MG63 (cell line): ENCODE data around the gene GCSAML. TPM values are rescaled to one million over a fixed set of nuclear protein-coding genes. Genes with fewer than 3 reads are reported as not detected.
"Not testable (repeated sequence)": the region's sequence is repeated elsewhere in the genome, so short reads cannot be mapped to it uniquely, and the experiment has no call there.

Experiments
- DNase-seq: peaks from one replicate; pipeline ENCODE4 v3.0.0-alpha.2; 2020
- H3K27me3 ChIP-seq: fragments of 250-450 bp; sonication (Bioruptor Pico); 2 replicates; pipeline ENCODE4 v1.5.1; 2020; ENCODE audit warnings: mild to moderate bottlenecking, moderate library complexity
- H3K36me3 ChIP-seq: fragments of 250-450 bp; sonication (Bioruptor Pico); 2 replicates; pipeline ENCODE4 v1.5.1; 2020; ENCODE audit warnings: mild to moderate bottlenecking, moderate library complexity
- H3K4me3 ChIP-seq: fragments of 250-450 bp; sonication (Bioruptor Pico); 2 replicates; pipeline ENCODE4 v1.5.1; 2020; ENCODE audit warnings: mild to moderate bottlenecking, moderate library complexity
- H3K9me3 ChIP-seq: fragments of 250-450 bp; sonication (Bioruptor Pico); 2 replicates; pipeline ENCODE4 v1.5.1; 2020; ENCODE audit warnings: mild to moderate bottlenecking, moderate library complexity
- total RNA-seq: library from RNA; depleted of rRNA; stranded (reverse); fragments of >200 nt; shearing (Covaris generic); gene quantifications from 2 replicates; pipeline ENCODE4 v1.2.3, GENCODE V29; 2014; ENCODE audit warnings: low replicate concordance; rRNA removed

The GCSAML gene
- total RNA-seq: not detected in 2 replicates

DNA sequence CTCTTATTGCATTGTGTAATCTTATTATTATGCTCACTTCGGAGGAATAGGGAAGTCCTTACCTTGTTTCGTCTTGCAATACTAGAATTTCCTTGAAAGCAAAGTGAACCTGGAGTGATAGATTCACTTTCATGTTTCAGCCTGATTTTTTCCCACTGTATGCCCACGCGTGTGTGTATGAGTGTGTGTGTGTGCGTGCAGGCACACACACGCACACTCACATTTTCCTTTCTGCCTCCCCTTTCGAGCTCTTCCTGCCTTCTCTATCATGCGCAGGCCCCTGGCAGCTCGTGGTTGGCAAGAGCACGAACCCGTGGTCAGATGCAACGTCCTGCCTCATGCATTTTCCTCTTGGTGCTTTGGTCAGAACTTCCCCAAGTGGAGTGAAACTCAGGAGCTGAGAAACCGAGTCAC lies at the start of gene GCSAML:
GCSAML (plus strand) TSS at position 366 of the 414 bp plus-strand sequence. CDS start 58 bp downstream, outside the sequence.
- Histone ChIP-seq H3K36me3 (no peaks in the 10 kb centered on the region), H3K27me3 (no peaks in the 10 kb centered on the region), H3K4me3 (no peak within 1 kb of the TSS), H3K9me3 (no peaks in the 10 kb centered on the region)
- no peak for DNase-seq

DNA sequence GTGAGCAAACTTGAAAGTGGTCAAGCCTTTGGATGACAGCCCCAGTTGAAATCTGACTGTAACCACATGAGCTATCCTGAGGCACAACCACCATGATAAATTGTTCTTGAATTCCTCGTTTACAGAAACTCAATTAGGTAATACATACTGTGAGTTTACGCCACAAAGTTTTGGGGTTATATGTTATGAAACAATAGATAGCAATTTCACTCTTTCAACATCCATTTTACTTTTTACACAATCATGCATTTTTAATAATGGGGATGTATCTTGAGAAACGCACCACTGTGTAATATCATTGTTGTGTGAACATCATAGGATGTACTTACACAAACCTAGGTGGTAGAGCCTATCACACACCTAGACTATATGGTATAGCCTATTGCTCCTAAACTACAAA lies 48.1 kb upstream of the GCSAML start:
- no peaks in the 10 kb centered on the region for H3K9me3 ChIP-seq
- no peak for DNase-seq
- H3K36me3 ChIP-seq: no peaks in the 10 kb centered on the region
- no peak overlapping the region for H3K4me3 ChIP-seq
- no peaks in the 10 kb centered on the region for H3K27me3 ChIP-seq

DNA sequence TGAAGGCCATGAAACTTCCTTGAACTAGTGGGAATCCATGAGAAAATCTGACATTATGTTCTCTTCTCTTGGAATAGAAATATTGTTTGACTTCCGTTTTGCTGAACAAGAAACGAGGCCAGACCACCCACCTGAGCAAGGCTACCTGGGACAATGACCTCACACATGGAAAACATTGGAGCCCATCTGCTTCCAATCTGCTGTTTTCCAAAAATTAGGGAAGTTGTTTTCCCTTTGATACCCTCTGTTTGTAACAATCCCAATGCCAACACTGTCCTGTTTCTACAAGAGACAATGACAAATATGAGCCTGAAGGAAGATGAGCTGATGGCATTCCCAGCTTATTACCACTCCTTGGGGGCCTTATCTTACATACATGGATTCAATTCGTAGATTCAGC lies 42.1 kb upstream of the GCSAML start:
- Histone ChIP-seq H3K36me3 (no peaks in the 10 kb centered on the region), H3K4me3 (no peak overlapping the region), H3K27me3 (peaks cover 7% of the 10 kb centered on the region), H3K9me3 (no peaks in the 10 kb centered on the region)
- DNase-seq: no peak

DNA sequence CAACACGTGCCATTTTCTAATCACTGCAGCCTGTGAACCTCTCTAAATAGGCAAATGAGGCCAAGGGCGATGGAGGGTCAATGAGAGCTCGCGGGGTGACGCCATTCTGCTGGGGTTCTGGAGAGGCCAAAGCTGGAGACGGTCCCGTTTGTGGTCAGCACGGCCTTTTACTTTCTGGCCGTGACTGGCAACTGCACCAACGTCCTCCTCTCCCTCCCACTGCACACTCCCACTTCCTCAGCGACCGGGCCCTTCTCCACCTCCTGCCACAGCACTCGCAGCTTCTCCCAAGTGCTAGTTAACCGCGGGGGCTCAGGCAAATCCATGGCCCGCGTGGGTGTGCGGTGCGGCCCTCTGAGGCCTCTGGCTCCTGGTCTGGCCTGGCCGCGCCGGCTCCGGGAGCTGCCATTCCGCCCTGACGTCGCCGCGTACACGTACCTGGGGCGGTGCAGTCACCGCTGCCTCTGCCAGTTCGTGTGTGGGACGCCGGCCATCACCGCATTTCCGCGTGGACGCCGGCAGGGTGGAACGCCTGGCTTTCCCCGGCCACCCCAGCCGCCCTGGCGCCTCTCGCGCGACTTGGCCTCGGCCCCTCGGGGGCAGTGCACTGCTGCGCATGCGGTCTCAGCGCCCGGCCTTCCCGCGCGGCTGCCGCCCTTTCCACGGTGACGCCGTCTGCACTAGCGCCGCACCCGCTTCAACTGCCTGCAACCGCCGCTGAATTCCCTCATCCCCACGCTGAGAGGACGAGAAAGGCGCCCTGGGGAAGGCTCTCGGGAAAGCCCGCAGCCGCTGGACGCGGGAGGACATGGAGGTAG lies 30.9 kb upstream of the GCSAML start:
- no peak overlapping the region for H3K4me3 ChIP-seq
- H3K36me3 ChIP-seq: no peaks in the 10 kb centered on the region
- no peaks in the 10 kb centered on the region; the same call in 1 of the 2 replicates for H3K9me3 ChIP-seq
- no peaks in the 10 kb centered on the region for H3K27me3 ChIP-seq
- DNase-seq: no peak

DNA sequence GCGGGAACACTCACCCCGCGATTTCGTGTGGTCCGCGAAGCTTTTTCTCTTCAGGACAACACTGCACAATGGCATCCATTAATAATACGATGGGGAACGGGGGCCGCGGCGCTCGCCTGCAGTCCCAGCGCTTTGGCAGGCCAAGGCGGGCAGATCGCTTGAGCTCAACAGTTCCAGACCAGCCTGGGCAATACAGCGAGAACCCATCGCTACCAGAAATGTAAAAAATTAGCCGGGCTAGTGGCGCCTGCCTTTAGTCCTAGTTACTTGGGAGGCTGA lies 30.4 kb upstream of the GCSAML start:
- Histone ChIP-seq H3K4me3 (no peak overlapping the region), H3K36me3 (no peaks in the 10 kb centered on the region), H3K27me3 (no peaks in the 10 kb centered on the region), H3K9me3 (no peaks in the 10 kb centered on the region; the same call in 1 of the 2 replicates)
- no peak for DNase-seq

DNA sequence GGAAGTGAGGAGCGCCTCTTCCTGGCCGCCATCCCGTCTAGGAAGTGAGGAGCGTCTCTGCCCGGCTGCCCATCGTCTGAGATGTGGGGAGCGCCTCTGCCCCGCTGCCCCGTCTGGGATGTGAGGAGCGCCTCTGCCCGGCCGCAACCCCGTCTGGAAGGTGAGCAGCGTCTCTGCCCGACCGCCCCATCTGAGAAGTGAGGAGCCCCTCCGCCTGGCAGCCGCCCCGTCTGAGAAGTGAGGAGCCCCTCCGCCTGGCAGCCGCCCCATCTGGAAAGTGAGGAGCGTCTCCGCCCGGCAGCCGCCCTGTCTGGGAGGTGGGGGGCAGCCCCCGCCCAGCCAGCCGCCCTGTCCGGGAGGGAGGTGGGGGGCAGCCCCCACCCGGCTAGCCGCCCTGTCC lies 27.0 kb upstream of the GCSAML start:
- H3K4me3 ChIP-seq, H3K9me3 ChIP-seq, DNase-seq, H3K27me3 ChIP-seq, H3K36me3 ChIP-seq: not testable (repeated sequence)

DNA sequence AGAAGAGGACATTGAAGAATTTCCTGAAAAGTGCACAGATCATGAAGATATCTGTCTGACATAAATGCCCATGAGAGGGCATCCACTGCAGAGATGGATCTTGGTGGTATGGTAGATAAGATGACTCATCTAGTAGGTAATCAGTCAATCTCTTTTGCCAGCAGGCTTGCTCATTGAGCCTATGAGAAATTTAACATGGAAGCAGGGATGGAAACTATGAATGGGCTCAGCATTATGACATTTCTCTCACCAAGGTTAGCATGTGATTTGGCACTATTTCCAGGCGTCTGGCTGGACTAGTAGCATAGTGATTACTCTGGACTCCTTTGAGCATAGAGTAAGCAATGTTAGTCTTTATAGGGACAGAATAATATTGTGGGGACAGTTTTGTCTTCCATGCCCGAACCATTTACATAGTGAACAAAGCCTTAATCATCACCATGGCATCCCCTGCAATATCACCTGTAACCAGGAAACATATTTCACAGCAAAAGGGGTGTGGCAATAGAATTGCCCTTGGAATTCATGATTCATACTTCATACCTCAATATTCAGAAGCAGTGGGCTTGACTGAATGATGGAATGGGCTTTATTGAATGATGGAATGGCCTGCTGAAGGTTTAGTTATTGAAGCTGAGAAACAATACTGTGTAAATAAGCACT lies 20.0 kb upstream of the GCSAML start:
- Histone ChIP-seq H3K36me3 (no peaks in the 10 kb centered on the region), H3K4me3 (no peak overlapping the region), H3K27me3 (peaks cover 4% of the 10 kb centered on the region), H3K9me3 (no peaks in the 10 kb centered on the region)
- DNase-seq: peak; percentile 11

DNA sequence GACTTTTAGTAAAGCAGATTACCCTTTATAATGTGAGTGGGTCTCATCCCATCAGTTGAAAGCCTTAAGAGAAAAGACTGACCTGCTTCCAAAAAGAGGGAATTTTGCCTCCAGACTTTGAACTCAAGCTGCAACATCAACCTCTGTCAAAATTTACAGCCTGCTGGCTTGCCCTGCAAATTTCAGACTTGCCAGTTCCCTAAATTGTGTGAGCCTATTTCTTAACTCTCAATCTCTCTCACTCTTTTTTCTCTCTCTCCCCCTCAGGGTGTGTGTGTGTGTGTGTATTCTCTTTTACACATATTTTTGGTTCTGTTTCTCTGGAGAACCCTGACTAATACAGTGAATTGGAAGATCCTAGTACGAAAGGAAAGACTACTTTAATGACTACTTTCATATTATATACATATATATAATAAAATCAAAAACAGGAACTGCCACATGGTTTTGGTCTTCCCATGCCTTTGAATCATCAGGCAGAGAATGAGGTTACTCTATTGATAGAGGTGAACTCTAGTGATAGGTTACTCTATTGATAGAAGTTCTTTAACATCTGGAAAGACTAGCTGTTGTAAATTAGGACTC lies 19.1 kb upstream of the GCSAML start:
- peaks cover 4% of the 10 kb centered on the region; the same call in 1 of the 2 replicates for H3K27me3 ChIP-seq
- no peaks in the 10 kb centered on the region for H3K36me3 ChIP-seq
- no peak overlapping the region for H3K4me3 ChIP-seq
- no peaks in the 10 kb centered on the region for H3K9me3 ChIP-seq
- no peak for DNase-seq

DNA sequence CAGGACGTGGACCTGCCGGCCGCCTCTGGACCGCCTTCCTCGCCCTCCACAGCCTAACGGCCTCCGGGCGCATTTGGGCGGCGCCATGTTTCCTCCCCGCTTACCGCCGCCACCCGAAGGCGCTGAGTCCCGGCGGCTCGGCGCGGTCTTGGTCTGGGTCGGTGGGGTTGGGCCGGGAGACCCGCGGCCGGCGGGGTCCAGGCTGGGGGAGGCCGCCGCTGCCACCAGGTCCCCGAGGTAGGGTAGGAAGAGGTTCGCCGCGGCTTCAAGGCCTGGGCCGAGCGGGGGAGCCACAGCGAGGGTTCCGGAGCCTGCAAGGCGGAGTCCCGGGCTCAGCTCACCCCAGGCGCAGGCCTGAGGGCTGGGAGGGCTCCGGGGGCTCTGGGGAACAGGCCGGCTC lies 18.1 kb upstream of the GCSAML start:
- Histone ChIP-seq H3K36me3 (no peaks in the 10 kb centered on the region), H3K9me3 (no peaks in the 10 kb centered on the region), H3K27me3 (no peaks in the 10 kb centered on the region), H3K4me3 (no peak overlapping the region)
- no peak for DNase-seq

DNA sequence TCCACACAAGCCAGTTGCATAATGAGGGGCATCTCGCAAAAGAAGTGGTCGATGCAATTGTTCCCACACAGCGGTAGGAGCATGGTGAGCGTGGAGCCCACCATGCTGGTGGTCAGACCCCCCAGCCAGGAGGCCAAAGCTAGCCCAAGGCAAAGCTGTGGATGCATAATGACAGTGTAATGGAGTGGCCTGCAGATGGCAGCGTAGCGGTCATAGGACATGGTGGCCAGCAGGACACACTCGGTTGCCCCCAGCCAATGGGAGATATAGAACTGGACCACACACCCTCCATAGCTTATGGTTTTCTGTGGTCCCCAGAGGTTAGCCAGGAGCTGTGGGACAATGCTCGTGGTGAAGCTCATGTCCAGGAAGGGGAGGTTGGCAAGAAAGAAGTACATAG lies 17.0 kb upstream of the GCSAML start:
- H3K36me3 ChIP-seq: no peaks in the 10 kb centered on the region
- H3K4me3 ChIP-seq: no peak overlapping the region
- no peak for DNase-seq
- H3K27me3 ChIP-seq: no peaks in the 10 kb centered on the region
- no peaks in the 10 kb centered on the region for H3K9me3 ChIP-seq

DNA sequence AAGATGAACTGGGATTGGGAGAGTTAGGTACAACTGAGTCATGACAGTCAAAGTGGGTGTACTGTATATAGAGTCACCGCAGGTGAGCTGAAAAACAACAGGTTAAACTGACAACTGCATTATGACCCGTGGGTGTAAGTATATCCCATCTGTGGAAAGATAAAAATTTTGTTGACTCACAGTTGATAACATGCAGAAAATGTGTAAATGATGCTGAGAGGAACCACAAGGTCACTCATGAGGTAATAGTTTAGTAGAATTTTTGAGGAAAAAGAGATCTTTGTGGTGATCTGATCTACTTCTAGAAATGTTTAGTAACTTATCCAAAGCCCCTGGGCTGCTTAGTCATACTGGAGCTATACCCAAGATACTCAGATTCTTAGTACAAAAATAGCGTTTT lies 13.5 kb upstream of the GCSAML start:
- 0 out of 2 replicates have a peak, but pooled peaks cover 2% of the 10 kb centered on the region for H3K9me3 ChIP-seq
- H3K36me3 ChIP-seq: no peaks in the 10 kb centered on the region
- no peak for DNase-seq
- H3K4me3 ChIP-seq: no peak overlapping the region
- H3K27me3 ChIP-seq: no peaks in the 10 kb centered on the region

DNA sequence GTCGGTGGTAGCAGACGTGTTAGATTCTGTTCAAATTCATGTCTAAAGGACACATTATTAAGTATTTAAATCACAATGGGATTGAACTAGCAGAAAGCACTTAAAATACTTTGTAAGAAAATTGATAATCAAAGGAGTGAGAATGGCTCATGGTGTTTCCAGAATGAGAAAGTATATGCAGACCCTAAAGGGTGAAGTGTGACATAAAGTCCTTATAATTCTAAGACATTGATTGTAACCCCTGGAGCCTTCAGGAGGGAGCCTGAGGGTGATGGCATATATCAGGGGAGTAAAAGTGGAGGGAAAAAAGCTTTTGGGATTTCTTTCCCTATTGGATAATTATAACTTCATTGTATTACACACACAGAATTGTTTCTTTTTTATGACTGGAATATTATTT lies 12.6 kb upstream of the GCSAML start, which contains the start of gene OR2C3:
OR2C3 (minus strand) TSS at position 101 of the 400 bp plus-strand sequence. CDS start 3,929 bp downstream, outside the sequence.
- DNase-seq: no peak
- no peaks in the 10 kb centered on the region for H3K27me3 ChIP-seq
- no peaks in the 10 kb centered on the region for H3K36me3 ChIP-seq
- no peak within 1 kb of the TSS for H3K4me3 ChIP-seq
- H3K9me3 ChIP-seq: 0 out of 2 replicates have a peak, but pooled peaks cover 2% of the 10 kb centered on the region

DNA sequence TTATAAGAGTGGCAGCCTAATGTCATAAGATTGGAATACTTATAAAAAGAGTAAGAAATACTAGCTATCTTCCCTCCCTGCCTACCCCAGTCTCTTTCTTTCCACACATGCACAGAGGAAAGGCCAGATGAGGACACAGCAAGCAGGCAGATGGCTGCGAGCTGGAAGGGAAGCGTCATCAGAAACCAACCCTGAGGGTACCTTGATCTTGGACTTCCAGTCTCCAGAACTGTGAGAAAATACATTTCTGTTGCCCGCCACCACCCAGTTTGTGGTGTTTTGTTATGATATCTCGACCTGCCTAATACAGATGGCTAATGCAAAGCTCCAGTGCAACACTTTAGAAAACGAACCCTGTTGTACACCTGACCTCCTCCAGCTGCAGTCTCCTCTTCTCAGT lies 10.4 kb upstream of the GCSAML start:
- H3K9me3 ChIP-seq: 0 out of 2 replicates have a peak, but pooled peaks cover 2% of the 10 kb centered on the region
- H3K27me3 ChIP-seq: no peaks in the 10 kb centered on the region
- H3K4me3 ChIP-seq: no peak overlapping the region
- DNase-seq: no peak
- H3K36me3 ChIP-seq: no peaks in the 10 kb centered on the region

DNA sequence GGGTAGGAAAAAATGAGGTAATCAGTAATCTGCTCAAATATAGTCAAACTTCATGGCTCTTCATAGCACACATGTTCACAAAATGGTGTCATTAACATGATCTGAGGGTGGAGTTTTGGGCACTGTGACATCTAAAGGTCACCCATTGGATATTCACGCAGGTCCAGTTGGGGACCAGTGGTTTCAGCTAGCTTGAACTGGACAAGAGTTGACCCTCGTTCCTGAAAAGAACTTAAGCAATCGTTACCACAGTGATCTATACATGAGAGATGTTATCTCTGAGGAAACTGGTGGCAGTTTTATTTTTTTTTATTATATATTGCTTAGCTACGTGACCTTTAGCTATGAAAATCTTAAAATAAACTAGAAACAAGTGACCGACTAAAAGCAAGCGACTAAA lies 9.7 kb upstream of the GCSAML start:
- DNase-seq: no peak
- Histone ChIP-seq H3K27me3 (no peaks in the 10 kb centered on the region), H3K9me3 (0 out of 2 replicates have a peak, but pooled peaks cover 2% of the 10 kb centered on the region), H3K4me3 (no peak overlapping the region), H3K36me3 (no peaks in the 10 kb centered on the region)

DNA sequence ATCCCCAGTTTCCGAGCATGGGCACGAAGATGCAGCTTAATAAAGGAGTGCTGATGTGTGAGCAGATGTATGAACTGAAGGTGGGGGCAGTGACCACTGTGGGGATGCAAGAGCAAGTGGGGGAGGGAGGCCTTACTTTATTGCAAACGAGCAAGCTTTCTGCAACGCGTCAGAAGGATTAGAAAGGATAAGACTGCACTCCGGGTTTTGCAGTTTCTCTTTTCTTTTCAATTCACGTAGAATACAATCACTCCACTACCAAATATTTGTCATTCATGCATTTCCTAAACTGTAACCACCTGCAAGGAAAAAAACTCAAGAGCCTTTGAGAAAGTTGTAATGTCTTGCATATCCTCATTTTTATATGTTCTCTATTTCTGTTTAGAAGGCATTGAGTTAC lies 8.4 kb upstream of the GCSAML start:
- Histone ChIP-seq H3K27me3 (no peaks in the 10 kb centered on the region), H3K36me3 (no peaks in the 10 kb centered on the region), H3K4me3 (no peak overlapping the region), H3K9me3 (0 out of 2 replicates have a peak, but pooled peaks cover 2% of the 10 kb centered on the region)
- DNase-seq: no peak

DNA sequence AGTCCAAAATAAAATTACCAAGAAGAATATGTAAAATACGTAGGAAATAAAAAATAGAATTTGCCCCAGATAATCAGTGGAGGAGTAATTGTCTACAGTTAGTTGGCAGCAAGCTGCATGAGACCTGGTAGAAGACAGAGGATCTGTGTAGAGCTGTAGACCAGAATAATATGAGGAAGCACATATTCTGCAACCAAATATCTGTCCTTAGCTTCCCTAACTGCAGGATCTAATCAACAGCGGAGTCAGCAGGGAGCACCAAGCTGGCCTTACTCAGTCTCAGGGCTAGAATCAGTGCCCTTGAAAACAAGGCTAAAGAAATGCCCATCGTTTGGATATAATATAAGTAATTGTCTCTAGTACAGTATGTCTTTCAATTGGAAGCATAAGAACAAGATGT lies 6.1 kb upstream of the GCSAML start:
- no peak overlapping the region for H3K4me3 ChIP-seq
- no peaks in the 10 kb centered on the region for H3K27me3 ChIP-seq
- H3K9me3 ChIP-seq: no peaks in the 10 kb centered on the region
- no peak for DNase-seq
- no peaks in the 10 kb centered on the region for H3K36me3 ChIP-seq

DNA sequence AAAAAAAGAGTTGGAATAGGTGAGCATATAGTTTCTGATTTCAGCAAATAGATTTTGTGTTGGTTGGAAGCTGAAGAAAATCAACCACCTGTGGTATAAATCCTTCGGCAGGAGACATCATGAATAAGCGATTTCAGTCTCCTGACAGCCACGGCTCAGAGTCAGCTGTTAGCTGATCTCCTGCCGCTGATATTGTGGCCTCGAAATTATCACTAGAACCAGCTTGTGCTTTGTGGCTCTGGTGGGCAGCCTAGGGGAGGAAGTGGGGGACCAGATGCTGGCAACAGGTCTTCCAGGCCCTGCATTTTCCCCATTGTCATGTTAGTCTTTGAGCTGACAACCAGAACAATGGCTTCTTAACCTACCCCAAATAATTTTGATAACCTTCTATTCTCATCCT lies 842 bp upstream of the GCSAML start:
- H3K27me3 ChIP-seq: no peaks in the 10 kb centered on the region
- H3K4me3 ChIP-seq: no peak overlapping the region

More for the DNA sequence above, 842 bp upstream of the GCSAML start:
- H3K9me3 ChIP-seq: no peaks in the 10 kb centered on the region
- H3K36me3 ChIP-seq: no peaks in the 10 kb centered on the region
- DNase-seq: no peak
